ENCODE measurements around the gene DLG1.

The DLG1 gene

GRCh38 chr3:197030379-197031314, 267.8 kb downstream of the DLG1 start:
- in situ Hi-C loops (cut with HindIII; ENCODE audit: low sequenced_read_pairs): no loop called here
- TF ChIP-seq CTCF (IDR thresholded peaks at IDR 0.05; ENCODE audit: low read depth, low read length, missing control alignments): no peak
- no peak overlapping the region for H3K4me3 ChIP-seq (ENCODE audit: low read depth, low read length)
- DNase-seq (ENCODE audit: low read depth): no peak

GRCh38 chr3:197029511-197030167, 268.8 kb downstream of the DLG1 start, which contains the start of gene MELTF:
TSS of gene MELTF (minus strand) at chr3:197029817. CDS start at chr3:197029702, 115 bp downstream.
- peak within 1 kb of the TSS; percentile 40 for H3K4me3 ChIP-seq (ENCODE audit: low read depth, low read length)
- in situ Hi-C loops (cut with HindIII; ENCODE audit: low sequenced_read_pairs): no loop called here
- DNase-seq (ENCODE audit: low read depth): no peak
- peak; percentile 57 for TF ChIP-seq CTCF (IDR thresholded peaks at IDR 0.05; ENCODE audit: low read depth, low read length, missing control alignments)

GRCh38 chr3:197028728-197029510, 269.5 kb downstream of the DLG1 start:
- peak overlapping the region; percentile 40 for H3K4me3 ChIP-seq (ENCODE audit: low read depth, low read length)
- no peak for TF ChIP-seq CTCF (IDR thresholded peaks at IDR 0.05; ENCODE audit: low read depth, low read length, missing control alignments)
- no peak for DNase-seq (ENCODE audit: low read depth)
- in situ Hi-C loops (cut with HindIII; ENCODE audit: low sequenced_read_pairs): no loop called here

- DNase-seq (ENCODE audit: low read depth): no peak
- H3K4me3 ChIP-seq (ENCODE audit: low read depth, low read length): no peak overlapping the region
- in situ Hi-C loops (cut with HindIII; ENCODE audit: low sequenced_read_pairs): no loop called here
Observed at GRCh38 chr3:197027896-197028727, 270.3 kb downstream of the DLG1 start.

GRCh38 chr3:197027151-197027895, 271.1 kb downstream of the DLG1 start:
- no peak overlapping the region for H3K4me3 ChIP-seq (ENCODE audit: low read depth, low read length)
- in situ Hi-C loops (cut with HindIII; ENCODE audit: low sequenced_read_pairs): no loop called here
- TF ChIP-seq CTCF (IDR thresholded peaks at IDR 0.05; ENCODE audit: low read depth, low read length, missing control alignments): no peak
- no peak for DNase-seq (ENCODE audit: low read depth)

More at GRCh38 chr3:197027896-197028727, 270.3 kb downstream of the DLG1 start:
- no peak for TF ChIP-seq CTCF (IDR thresholded peaks at IDR 0.05; ENCODE audit: low read depth, low read length, missing control alignments)
